Measurements from ENCODE around the gene ALDH4A1.
"Not testable (repeated sequence)": the region's sequence is repeated elsewhere in the genome, so short reads cannot be mapped to it uniquely, and the experiment has no call there.

The ALDH4A1 gene

GRCh38 chr1:18847723-18848122, 54.6 kb downstream of the ALDH4A1 start:
- not testable (repeated sequence) for DNase-seq

GRCh38 chr1:18840145-18840544, 62.2 kb downstream of the ALDH4A1 start:
- DNase-seq = no peak

GRCh38 chr1:18836654-18837053, 65.7 kb downstream of the ALDH4A1 start:
- no peak for DNase-seq

GRCh38 chr1:18832319-18832718, 70.0 kb downstream of the ALDH4A1 start:
- DNase-seq = not testable (repeated sequence)

- no peak for DNase-seq
These were observed 70.7 kb downstream of the ALDH4A1 start for GRCh38 chr1:18831656-18832055.

GRCh38 chr1:18830596-18830995, 71.8 kb downstream of the ALDH4A1 start:
- DNase-seq = no peak

GRCh38 chr1:18829671-18830070, 72.7 kb downstream of the ALDH4A1 start:
- DNase-seq = no peak

- DNase-seq = no peak
These were observed 74.1 kb downstream of the ALDH4A1 start for GRCh38 chr1:18828224-18828623.

GRCh38 chr1:18823438-18823837, 78.9 kb downstream of the ALDH4A1 start:
- DNase-seq = no peak
